HUES48 (cell line): Measurements from ENCODE around the gene PCDHB16.
"Not testable (repeated sequence)": the region's sequence is repeated elsewhere in the genome, so short reads cannot be mapped to it uniquely, and the experiment has no call there.

Experiments
- H3K27ac ChIP-seq: one replicate; pipeline ENCODE4 v1.7.0; 2013; ENCODE audit warnings: low read depth, low read length, inconsistent platforms
- H3K27me3 ChIP-seq: 2 replicates; pipeline ENCODE4 v1.6.1; 2013; ENCODE audit warnings: mild to moderate bottlenecking, low read length; ENCODE audit not compliant: control insufficient read depth, insufficient read depth
- H3K36me3 ChIP-seq: 2 replicates; pipeline ENCODE4 v1.6.1; 2013; ENCODE audit warnings: low read length; ENCODE audit not compliant: control insufficient read depth, insufficient read depth
- H3K4me1 ChIP-seq: 2 replicates; pipeline ENCODE4 v1.6.1; 2013; ENCODE audit warnings: mild to moderate bottlenecking, low read length; ENCODE audit not compliant: control insufficient read depth, insufficient read depth
- H3K4me3 ChIP-seq: 2 replicates; pipeline ENCODE4 v1.5.1; 2013; ENCODE audit warnings: mild to moderate bottlenecking, low read depth, low read length
- H3K9ac ChIP-seq: 2 replicates; pipeline ENCODE4 v1.6.1; 2013; ENCODE audit warnings: mild to moderate bottlenecking, low read depth, low read length, moderate library complexity
- H3K9me3 ChIP-seq: 2 replicates; pipeline ENCODE4 v1.6.1; 2013; ENCODE audit warnings: low read length; ENCODE audit not compliant: control insufficient read depth, insufficient read depth

PCDHB16 gene

DNA sequence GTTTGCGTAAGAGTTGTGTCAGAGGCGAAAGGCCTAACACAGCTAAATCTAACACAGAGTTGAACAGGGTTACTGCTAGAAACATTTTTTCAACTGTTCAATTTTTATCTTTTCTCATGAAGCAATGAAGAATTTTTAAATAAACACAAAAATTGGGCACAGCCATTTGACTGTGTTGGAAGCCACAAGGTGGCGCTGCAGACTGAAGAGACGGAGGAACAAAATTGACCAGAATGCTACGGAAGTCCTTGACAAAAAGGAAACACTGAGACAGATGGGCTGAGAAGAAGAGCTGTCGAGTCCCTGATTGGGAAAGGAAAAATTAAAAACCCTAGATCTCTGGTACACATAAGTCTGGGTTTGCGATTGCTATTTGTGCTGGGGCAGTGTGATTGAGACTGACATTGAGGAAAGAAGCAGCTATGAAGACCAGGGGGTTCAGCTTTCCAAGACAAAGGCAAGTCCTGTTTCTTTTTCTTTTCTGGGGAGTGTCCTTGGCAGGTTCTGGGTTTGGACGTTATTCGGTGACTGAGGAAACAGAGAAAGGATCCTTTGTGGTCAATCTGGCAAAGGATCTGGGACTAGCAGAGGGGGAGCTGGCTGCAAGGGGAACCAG, 4.8 kb downstream of the PCDHB16 start, which contains the start of gene PCDHB9:
PCDHB9 (plus strand) TSS at position 265 of the 616 bp plus-strand sequence; CDS start at position 423, 158 bp downstream.
- Histone ChIP-seq H3K4me3 (peak within 1 kb of the TSS; percentile 41), H3K4me1 (0 out of 2 replicates have a peak, but pooled peaks cover 2% of the 10 kb centered on the region), H3K27me3 (no peaks in the 10 kb centered on the region), H3K27ac (no peak within 1 kb of the TSS), H3K9ac (no peak within 1 kb of the TSS), H3K36me3 (no peaks in the 10 kb centered on the region), H3K9me3 (peaks cover 3% of the 10 kb centered on the region; the same call in 1 of the 2 replicates)

- not testable (repeated sequence) for H3K27ac ChIP-seq, H3K4me3 ChIP-seq, H3K4me1 ChIP-seq, H3K36me3 ChIP-seq, H3K9me3 ChIP-seq, H3K9ac ChIP-seq
- peaks cover 12% of the 10 kb centered on the region for H3K27me3 ChIP-seq
These were observed 6.5 kb downstream of the PCDHB16 start for GRCh38 chr5:141188682-141189081.

DNA sequence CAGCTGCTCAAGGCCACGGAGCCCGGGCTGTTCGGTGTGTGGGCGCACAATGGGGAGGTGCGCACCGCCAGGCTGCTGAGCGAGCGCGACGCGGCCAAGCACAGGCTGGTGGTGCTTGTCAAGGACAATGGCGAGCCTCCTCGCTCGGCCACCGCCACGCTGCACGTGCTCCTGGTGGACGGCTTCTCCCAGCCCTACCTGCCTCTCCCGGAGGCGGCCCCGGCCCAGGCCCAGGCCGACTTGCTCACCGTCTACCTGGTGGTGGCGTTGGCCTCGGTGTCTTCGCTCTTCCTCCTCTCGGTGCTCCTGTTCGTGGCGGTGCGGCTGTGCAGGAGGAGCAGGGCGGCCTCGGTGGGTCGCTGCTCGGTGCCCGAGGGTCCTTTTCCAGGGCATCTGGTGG, 6.9 kb downstream of the PCDHB16 start:
- not testable (repeated sequence) for H3K4me1 ChIP-seq, H3K4me3 ChIP-seq, H3K9ac ChIP-seq, H3K9me3 ChIP-seq, H3K27ac ChIP-seq, H3K36me3 ChIP-seq
- peaks cover 13% of the 10 kb centered on the region for H3K27me3 ChIP-seq

DNA sequence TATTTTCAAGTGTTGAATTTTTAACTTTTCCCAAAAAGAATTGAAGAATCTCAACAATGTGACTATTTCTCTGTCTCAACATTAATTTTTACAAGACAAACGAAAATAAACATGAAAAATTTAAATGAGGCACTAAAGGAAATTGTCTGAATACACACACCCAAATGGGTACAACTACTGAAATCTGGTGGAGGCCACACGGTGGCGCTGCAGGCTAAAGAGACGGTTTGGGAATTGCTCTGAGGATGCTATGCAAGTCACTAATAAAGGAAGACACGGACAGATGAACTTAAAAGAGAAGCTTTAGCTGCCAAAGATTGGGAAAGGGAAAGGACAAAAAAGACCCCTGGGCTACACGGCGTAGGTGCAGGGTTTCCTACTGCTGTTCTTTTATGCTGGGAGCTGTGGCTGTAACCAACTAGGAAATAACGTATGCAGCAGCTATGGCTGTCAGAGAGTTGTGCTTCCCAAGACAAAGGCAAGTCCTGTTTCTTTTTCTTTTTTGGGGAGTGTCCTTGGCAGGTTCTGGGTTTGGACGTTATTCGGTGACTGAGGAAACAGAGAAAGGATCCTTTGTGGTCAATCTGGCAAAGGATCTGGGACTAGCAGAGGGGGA, 10.0 kb downstream of the PCDHB16 start, which contains the start of gene PCDHB10:
PCDHB10 (plus strand) TSS at position 244 of the 616 bp plus-strand sequence; CDS start at position 444, 200 bp downstream.
- no peaks in the 10 kb centered on the region for H3K4me1 ChIP-seq
- H3K27ac ChIP-seq, result no peak within 1 kb of the TSS
- H3K36me3 ChIP-seq, result no peaks in the 10 kb centered on the region
- peaks cover 23% of the 10 kb centered on the region for H3K27me3 ChIP-seq
- H3K4me3 ChIP-seq, result peak within 1 kb of the TSS; percentile 55
- peaks cover 6% of the 10 kb centered on the region for H3K9me3 ChIP-seq
- no peak within 1 kb of the TSS for H3K9ac ChIP-seq

GRCh38 chr5:141194332-141194731, 12.1 kb downstream of the PCDHB16 start:
- H3K36me3 ChIP-seq, H3K27ac ChIP-seq, H3K4me3 ChIP-seq, H3K4me1 ChIP-seq, H3K9me3 ChIP-seq, H3K9ac ChIP-seq: not testable (repeated sequence)
- H3K27me3 ChIP-seq, result peaks cover 23% of the 10 kb centered on the region

GRCh38 chr5:141196363-141196762, 14.2 kb downstream of the PCDHB16 start:
- peaks cover 6% of the 10 kb centered on the region for H3K9me3 ChIP-seq
- no peak overlapping the region for H3K9ac ChIP-seq
- no peaks in the 10 kb centered on the region for H3K36me3 ChIP-seq
- no peaks in the 10 kb centered on the region for H3K4me1 ChIP-seq
- peaks cover 33% of the 10 kb centered on the region for H3K27me3 ChIP-seq
- no peak overlapping the region for H3K27ac ChIP-seq
- H3K4me3 ChIP-seq, result no peak overlapping the region

DNA sequence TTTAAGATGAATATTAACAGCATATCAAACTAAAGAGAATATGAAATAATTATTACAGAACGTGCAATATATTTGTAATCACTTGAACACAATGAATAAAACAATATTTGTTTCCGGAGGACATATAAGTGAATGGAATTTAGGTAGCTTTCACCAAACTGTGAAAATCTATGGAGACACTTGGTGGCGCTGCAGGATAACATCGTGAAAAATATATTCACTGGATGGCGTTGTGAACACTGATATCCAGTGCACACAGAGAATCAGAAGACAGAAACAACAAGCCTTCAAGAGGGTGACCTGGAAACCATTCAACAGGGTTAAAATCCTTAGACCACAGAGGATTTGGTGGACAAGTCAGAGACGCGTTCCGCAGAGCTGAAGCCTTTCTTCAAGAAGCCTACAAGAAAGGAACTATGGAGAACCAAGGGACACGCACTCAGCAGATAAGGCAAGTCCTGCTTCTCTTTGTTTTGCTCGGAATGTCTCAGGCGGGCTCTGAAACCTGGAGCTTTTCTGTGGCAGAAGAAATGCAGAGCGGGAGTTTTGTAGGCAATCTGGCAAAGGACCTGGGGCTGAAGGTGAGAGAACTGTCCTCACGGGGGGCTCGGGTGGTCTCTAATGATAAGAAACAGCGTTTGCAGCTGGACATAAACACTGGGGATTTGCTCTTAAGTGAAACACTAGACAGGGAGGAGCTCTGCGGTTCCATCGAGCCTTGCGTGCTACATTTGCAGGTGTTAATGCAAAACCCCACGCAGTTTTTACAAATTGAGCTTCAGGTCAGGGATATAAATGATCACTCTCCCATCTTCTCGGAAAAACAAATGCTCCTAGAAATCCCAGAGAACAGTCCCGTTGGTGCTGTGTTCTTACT, 17.4 kb downstream of the PCDHB16 start, which contains the start of gene PCDHB11:
PCDHB11 (plus strand) TSS at position 269 of the 877 bp plus-strand sequence; CDS start at position 417, 148 bp downstream.
- Histone ChIP-seq H3K27ac (no peak within 1 kb of the TSS), H3K9ac (no peak within 1 kb of the TSS), H3K4me3 (no peak within 1 kb of the TSS), H3K27me3 (peaks cover 19% of the 10 kb centered on the region), H3K36me3 (no peaks in the 10 kb centered on the region), H3K9me3 (peaks cover 6% of the 10 kb centered on the region), H3K4me1 (no peaks in the 10 kb centered on the region)

GRCh38 chr5:141201126-141201525, 18.9 kb downstream of the PCDHB16 start:
- not testable (repeated sequence) for H3K9me3 ChIP-seq, H3K27ac ChIP-seq, H3K4me1 ChIP-seq, H3K36me3 ChIP-seq, H3K9ac ChIP-seq, H3K4me3 ChIP-seq
- peaks cover 10% of the 10 kb centered on the region; the same call in 1 of the 2 replicates for H3K27me3 ChIP-seq

- H3K4me3 ChIP-seq, H3K4me1 ChIP-seq, H3K9ac ChIP-seq, H3K9me3 ChIP-seq, H3K27ac ChIP-seq, H3K36me3 ChIP-seq: not testable (repeated sequence)
- peaks cover 10% of the 10 kb centered on the region; the same call in 1 of the 2 replicates for H3K27me3 ChIP-seq
These were observed 19.5 kb downstream of the PCDHB16 start for GRCh38 chr5:141201646-141202045.

- no peaks in the 10 kb centered on the region for H3K36me3 ChIP-seq
- peaks cover 4% of the 10 kb centered on the region; the same call in 1 of the 2 replicates for H3K9me3 ChIP-seq
- H3K9ac ChIP-seq, result no peak within 1 kb of the TSS
- H3K4me1 ChIP-seq, result no peaks in the 10 kb centered on the region
- no peak within 1 kb of the TSS for H3K4me3 ChIP-seq
- H3K27ac ChIP-seq, result no peak within 1 kb of the TSS
- no peaks in the 10 kb centered on the region for H3K27me3 ChIP-seq
These were observed 26.3 kb downstream of the PCDHB16 start, which contains the start of gene PCDHB12 for GRCh38 chr5:141208478-141208877. TSS of gene PCDHB12 (plus strand) at chr5:141208719. CDS start at chr5:141208908, 189 bp downstream.
